ENCODE measurements around the gene CHN1.

The CHN1 gene

DNA sequence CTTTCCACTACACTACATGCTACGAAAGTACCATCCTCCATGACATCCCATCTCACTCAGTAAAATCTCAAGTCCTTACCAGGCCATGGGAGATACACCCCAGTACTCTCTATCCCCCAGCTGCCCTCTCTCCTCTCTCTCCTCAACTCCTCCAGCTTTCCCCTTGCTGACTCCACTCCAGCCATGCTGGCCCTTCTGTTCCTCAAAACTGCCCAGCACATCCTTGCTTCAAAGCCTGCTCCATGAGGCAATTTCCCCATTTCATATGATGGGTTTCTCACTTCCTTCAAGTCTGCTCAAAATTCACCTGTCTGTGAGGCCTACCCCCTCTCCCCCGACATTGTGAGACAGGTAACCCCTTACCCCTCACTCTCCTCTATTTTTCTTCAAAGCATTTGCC lies 8.6 kb downstream of the CHN1 start:
- TF ChIP-seq, protein P1, sequence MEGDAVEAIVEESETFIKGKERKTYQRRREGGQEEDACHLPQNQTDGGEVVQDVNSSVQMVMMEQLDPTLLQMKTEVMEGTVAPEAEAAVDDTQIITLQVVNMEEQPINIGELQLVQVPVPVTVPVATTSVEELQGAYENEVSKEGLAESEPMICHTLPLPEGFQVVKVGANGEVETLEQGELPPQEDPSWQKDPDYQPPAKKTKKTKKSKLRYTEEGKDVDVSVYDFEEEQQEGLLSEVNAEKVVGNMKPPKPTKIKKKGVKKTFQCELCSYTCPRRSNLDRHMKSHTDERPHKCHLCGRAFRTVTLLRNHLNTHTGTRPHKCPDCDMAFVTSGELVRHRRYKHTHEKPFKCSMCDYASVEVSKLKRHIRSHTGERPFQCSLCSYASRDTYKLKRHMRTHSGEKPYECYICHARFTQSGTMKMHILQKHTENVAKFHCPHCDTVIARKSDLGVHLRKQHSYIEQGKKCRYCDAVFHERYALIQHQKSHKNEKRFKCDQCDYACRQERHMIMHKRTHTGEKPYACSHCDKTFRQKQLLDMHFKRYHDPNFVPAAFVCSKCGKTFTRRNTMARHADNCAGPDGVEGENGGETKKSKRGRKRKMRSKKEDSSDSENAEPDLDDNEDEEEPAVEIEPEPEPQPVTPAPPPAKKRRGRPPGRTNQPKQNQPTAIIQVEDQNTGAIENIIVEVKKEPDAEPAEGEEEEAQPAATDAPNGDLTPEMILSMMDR (IDR thresholded peaks at IDR 0.05; ENCODE audit: poor library complexity, severe bottlenecking) = no peak
- Histone ChIP-seq H3K4me3 (ENCODE audit: severe bottlenecking) (no peak overlapping the region), H3K4me1 (ENCODE audit: insufficient read depth, poor library complexity, severe bottlenecking) (peaks cover 14% of the 10 kb centered on the region), H3K27me3 (ENCODE audit: insufficient read depth, poor library complexity, severe bottlenecking) (no peaks in the 10 kb centered on the region), H3K36me3 (ENCODE audit: low read depth) (no peaks in the 10 kb centered on the region), H3K9me3 (ENCODE audit: severe bottlenecking) (no peaks in the 10 kb centered on the region), H3K27ac (ENCODE audit: poor library complexity, severe bottlenecking) (no peak overlapping the region)
- DNase-seq (ENCODE audit: low spot score) (no peak), ATAC-seq (ENCODE audit: low read depth) (no peak)

DNA sequence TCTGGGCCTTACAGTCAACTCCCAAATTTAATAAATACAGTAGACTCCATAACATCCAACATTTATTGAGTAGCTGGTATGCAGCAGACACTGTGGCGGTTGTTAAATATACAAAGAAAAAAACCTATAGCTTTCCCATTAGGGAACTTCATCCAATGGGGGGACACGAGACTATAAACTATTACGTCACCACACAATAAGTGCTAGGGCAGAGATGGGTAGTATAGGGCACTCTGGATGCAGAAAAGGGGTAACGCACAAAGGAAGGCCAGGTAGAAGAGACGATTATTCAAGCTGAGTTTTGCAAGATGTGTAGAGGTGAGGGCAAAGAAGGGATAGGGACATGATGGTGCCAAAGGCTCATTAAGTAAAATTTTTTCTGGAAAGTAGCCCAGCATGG lies 10.8 kb downstream of the CHN1 start:
- H3K27ac ChIP-seq (ENCODE audit: poor library complexity, severe bottlenecking) = no peak overlapping the region
- no peaks in the 10 kb centered on the region for H3K27me3 ChIP-seq (ENCODE audit: insufficient read depth, poor library complexity, severe bottlenecking)
- ATAC-seq (ENCODE audit: low read depth) = no peak
- no peak overlapping the region for H3K4me3 ChIP-seq (ENCODE audit: severe bottlenecking)
- no peaks in the 10 kb centered on the region for H3K36me3 ChIP-seq (ENCODE audit: low read depth)
- no peak for DNase-seq (ENCODE audit: low spot score)
- TF ChIP-seq, protein P1 (IDR thresholded peaks at IDR 0.05; ENCODE audit: poor library complexity, severe bottlenecking) = no peak
- H3K9me3 ChIP-seq (ENCODE audit: severe bottlenecking) = no peaks in the 10 kb centered on the region
- H3K4me1 ChIP-seq (ENCODE audit: insufficient read depth, poor library complexity, severe bottlenecking) = peaks cover 11% of the 10 kb centered on the region

- no peaks in the 10 kb centered on the region for H3K4me1 ChIP-seq (ENCODE audit: insufficient read depth, poor library complexity, severe bottlenecking)
- H3K36me3 ChIP-seq (ENCODE audit: low read depth) = no peaks in the 10 kb centered on the region
- H3K4me3 ChIP-seq (ENCODE audit: severe bottlenecking) = no peak overlapping the region
- ATAC-seq (ENCODE audit: low read depth) = no peak
- no peak for DNase-seq (ENCODE audit: low spot score)
- H3K27me3 ChIP-seq (ENCODE audit: insufficient read depth, poor library complexity, severe bottlenecking) = no peaks in the 10 kb centered on the region
- H3K9me3 ChIP-seq (ENCODE audit: severe bottlenecking) = no peaks in the 10 kb centered on the region
- H3K27ac ChIP-seq (ENCODE audit: poor library complexity, severe bottlenecking) = no peak overlapping the region
- TF ChIP-seq, protein P1 (IDR thresholded peaks at IDR 0.05; ENCODE audit: poor library complexity, severe bottlenecking) = no peak
Measured at GRCh38 chr2:174992886-174993285, 12.3 kb downstream of the CHN1 start.

DNA sequence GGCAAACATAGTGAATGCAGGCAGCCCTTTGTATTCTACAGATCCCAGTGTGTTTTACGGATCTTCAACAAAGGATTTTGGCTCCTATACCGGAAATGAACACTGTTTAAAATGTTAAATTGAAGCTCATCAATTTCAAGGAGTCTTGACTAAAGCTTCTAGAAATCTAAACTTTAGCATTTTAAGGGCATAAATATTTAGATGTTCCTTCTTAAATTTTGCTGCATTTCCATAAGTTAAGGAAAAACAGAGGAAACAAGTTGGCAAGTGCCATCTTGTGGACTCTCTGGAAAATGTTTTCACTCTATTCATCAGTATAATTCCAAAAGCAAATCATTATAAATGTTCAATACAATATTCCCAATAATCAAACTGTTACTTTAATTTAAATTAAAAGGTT lies 19.6 kb downstream of the CHN1 start:
- Histone ChIP-seq H3K27me3 (ENCODE audit: insufficient read depth, poor library complexity, severe bottlenecking) (no peaks in the 10 kb centered on the region), H3K4me1 (ENCODE audit: insufficient read depth, poor library complexity, severe bottlenecking) (no peaks in the 10 kb centered on the region), H3K9me3 (ENCODE audit: severe bottlenecking) (no peaks in the 10 kb centered on the region), H3K27ac (ENCODE audit: poor library complexity, severe bottlenecking) (no peak overlapping the region), H3K4me3 (ENCODE audit: severe bottlenecking) (no peak overlapping the region), H3K36me3 (ENCODE audit: low read depth) (no peaks in the 10 kb centered on the region)
- no peak for ATAC-seq (ENCODE audit: low read depth)
- TF ChIP-seq, protein P1 (IDR thresholded peaks at IDR 0.05; ENCODE audit: poor library complexity, severe bottlenecking) = peak; percentile 81
- no peak for DNase-seq (ENCODE audit: low spot score)

- no peak for DNase-seq (ENCODE audit: low spot score)
- Histone ChIP-seq H3K27ac (ENCODE audit: poor library complexity, severe bottlenecking) (no peak overlapping the region), H3K36me3 (ENCODE audit: low read depth) (no peaks in the 10 kb centered on the region), H3K9me3 (ENCODE audit: severe bottlenecking) (no peaks in the 10 kb centered on the region), H3K4me1 (ENCODE audit: insufficient read depth, poor library complexity, severe bottlenecking) (no peaks in the 10 kb centered on the region), H3K4me3 (ENCODE audit: severe bottlenecking) (no peak overlapping the region), H3K27me3 (ENCODE audit: insufficient read depth, poor library complexity, severe bottlenecking) (no peaks in the 10 kb centered on the region)
- ATAC-seq (ENCODE audit: low read depth) = no peak
- TF ChIP-seq, protein P1 (IDR thresholded peaks at IDR 0.05; ENCODE audit: poor library complexity, severe bottlenecking) = no peak
Measured at GRCh38 chr2:174984561-174984960, 20.6 kb downstream of the CHN1 start.

All from RWPE2 (cell line).